Activated CD4-positive, alpha-beta T cell treated with anti-CD3 and anti-CD28 coated beads for 48 hours (primary cell): ENCODE results near the gene FAM53A.
"Not testable (repeated sequence)": the region's sequence is repeated elsewhere in the genome, so short reads cannot be mapped to it uniquely, and the experiment has no call there.

Source experiments
- DNase-seq: peaks from one replicate; pipeline ENCODE4 v3.0.0-alpha.2; 2020

FAM53A gene

DNA sequence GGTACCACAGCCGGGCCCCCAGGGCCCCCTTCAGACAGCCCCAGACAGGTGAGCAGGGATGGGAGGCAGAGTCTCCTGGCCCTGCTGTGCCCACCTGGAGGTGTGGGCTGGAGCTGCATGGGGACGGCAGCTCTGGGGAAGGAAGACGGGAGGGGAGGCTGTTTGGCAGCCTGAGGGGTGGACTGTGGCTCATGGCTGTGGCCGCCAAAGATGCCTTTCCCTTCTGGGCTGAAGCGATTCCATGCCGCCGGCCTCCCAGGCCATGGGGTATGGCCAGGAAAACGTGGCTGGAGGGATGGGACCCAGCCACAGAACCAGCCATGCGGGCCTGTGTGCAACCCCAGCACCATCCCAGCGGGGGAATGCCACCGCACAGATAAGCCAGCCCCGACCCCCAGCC, 65.7 kb downstream of the FAM53A start:
- DNase-seq, result no peak

GRCh38 chr4:1616557-1616930, 67.6 kb downstream of the FAM53A start:
- no peak for DNase-seq

DNA sequence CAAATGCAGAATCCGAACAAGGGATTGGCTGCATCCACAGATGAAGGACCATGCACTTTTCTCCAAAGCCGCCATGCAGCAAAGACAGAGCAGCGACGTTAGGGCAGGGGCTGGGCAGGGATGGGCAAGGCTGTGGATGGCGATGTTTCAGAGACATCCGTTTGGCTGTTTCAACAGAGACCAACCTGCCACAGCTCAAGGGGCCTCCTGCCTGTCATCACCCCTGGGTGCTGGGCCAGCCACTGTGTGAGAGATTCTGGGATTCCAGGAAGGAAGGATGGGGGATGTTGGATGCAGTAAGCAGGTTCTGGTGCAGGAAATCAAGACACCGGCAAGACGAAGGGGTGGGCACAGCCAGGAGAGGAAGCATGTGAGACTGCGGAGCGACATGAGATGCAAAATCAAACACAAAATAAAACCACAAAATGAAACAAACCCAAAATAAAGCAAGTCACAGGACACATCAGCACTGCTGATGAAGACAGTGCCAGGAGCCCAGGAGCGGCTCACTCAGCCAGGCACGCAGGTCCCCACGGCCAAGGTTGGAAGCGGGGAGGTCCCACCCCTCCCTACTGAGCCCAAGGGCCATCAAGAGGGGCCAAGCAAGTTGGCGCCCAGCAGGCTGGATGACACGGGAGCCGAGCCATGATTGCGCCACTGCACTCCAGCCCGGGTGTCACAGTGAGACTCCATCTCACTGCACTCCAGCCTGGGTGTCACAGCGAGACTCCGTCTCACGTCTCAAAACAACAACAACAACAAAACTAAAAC, 68.1 kb downstream of the FAM53A start:
- no peak for DNase-seq

GRCh38 chr4:1614854-1615595, 69.1 kb downstream of the FAM53A start:
- no peak for DNase-seq

DNA sequence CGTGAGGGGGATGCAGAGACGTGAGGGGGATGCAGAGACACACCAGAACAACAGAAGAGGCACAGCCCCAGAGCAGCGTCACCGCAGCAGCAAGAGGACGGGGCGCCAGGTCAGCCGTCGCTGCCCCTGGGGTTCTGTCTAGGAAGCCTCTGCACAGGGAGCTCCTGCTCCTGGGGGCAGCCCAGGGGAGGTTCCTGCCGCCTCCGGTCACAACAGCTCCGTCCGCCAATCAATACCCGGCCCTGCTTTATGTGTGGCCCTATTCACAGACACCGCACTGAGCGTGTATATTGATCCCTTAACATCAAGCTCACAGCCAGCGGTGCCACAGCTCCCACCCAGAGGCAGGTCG, 69.6 kb downstream of the FAM53A start:
- DNase-seq, result no peak

DNA sequence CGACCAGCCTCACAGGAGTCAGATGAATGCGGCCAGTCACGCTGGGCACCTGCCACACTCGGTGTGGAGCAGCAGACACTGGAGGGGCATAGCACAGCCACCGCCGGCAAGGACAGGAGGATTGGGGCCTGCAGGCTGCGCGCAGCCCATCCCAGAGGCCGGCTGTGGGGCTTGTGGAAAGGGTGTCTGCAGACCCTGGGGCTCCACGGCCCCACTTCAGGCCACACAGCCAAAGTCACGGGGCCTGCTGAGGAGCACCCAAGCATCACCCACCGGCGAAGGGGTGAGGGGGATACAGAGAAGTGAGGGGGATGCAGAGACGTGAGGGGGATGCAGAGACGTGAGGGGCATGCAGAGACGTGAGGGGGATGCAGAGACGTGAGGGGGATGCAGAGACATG, 70.1 kb downstream of the FAM53A start:
- DNase-seq, result no peak

GRCh38 chr4:1613099-1613495, 71.0 kb downstream of the FAM53A start:
- DNase-seq, result no peak

DNA sequence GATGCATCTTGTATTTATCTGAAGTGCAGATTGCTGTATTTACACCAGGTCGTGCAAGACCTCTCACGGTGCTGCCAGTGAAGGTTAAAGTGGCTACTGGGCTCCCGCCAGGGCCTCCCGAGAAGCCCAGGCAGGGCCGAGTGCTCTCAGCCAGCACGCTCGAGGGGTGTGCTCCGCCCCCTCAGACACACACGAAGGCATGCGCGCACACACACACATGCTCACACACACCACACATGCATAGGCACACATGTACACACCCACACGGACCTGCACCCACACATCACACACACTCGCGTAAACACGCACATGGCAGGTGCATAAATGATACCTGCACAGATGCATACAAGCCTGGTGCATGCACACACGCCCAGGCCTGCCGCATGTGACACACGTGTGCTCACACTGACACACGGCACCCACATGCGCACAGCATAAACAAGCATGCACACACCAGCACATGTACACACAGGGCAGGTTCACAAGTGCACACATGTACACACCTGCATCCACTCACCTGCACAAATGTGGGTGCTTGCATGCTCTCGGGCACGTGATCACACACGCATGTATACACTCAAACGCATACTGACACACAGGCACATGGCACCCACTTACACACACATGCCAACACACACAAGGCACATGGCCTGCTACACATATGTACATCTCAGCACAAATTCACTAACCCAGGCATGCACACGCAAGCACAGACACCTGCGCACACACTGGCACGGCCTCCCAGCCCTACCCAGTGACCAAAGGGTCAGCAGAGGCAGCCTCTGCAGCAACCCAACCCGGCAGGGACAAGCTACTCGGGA, 71.6 kb downstream of the FAM53A start:
- no peak for DNase-seq

DNA sequence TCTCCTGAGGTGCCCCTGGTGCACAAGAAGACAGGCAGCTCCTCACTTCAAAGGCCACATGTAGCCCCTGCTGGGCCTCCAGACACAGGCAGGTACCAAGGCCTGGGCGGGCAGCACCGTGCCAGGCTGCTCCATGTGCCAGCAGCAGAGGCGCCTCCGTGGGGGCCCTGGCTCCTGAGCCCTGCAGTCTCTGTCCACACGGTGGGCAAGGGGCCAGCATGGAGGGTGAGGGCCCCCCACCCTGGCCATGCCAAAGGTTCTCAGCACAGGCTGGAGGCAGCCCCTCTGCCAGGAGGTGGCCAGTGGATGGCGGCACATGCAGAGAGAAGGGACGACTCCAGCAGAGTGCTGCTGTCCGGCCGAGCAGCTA, 72.6 kb downstream of the FAM53A start:
- DNase-seq, result no peak

- no peak for DNase-seq
Observed at GRCh38 chr4:1610791-1611500, 73.2 kb downstream of the FAM53A start.

DNA sequence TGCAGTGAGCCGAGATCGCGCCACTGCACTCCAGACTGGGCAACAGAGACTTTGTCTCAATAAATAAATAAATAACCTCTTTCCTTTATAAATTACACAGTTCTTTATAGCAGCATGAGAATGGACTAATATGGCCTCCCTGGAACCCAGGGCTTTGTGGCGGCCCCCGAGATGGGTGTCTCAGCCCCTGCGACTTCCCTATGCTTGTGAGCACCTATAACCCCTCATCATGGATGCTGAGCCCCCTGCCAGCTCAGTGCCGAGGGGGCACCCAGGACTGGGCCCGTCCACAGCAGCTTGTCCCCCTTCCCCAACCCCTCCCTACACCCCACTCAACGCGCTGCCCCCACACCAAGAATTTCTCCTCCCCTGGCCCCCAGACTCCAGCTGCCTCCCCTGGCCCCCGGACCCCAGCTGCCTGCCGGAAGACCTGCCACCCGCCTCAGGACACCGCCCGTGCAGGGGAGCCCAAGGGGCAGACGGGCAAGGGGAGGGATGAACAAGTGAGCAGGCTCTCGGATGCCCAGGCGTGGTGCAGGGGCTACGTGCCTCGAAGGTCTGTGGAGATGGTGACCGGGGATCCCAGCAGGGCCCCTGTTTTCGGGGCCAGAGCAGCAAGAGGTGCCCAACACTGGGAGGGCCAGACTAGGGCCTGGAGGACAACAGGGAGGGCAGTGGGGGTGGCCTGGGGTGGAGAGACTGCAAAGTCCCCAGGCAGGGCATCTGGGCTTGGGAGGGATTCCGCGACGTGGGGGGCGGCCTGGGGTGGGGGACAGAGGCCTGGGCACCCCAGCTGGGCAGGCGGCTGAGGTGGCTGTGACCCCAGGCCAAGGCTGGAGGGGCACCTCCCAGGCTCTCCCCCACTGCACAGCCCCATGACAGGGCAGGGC, 74.0 kb downstream of the FAM53A start:
- no peak for DNase-seq

DNA sequence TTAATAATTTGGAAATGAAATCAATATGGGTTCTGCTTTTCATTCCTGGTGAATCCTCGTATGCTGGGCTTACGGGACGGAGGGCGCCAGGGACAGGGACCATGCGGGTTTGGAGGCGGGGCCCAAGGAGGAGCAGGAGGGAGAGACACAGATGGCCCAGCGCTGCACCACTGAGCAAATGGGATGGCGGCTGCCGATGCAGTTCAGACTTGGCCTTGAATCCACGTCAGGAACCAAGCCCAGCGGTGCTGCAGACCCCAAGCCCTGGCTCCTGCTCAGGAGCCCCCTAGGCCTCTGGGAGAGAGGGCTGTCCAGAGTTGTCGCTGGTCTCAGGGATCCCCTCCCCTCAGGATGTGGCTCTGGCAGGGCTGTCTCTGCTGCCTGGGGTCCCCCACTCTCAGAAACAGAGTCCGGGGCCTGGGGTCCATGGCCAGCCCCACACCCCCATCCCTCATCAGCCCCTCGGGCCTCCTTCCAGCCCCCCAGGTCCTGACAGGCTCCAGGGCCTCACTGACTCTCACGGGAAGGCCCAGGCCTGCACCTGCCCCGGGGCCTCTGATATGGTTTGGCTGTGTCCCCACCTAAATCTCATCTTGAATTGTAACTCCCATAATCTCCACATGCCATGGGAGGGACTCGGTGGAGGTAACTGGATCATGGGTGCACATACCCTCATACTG, 75.2 kb downstream of the FAM53A start:
- DNase-seq, result no peak

- no peak for DNase-seq
Observed at GRCh38 chr4:1608196-1608820, 75.8 kb downstream of the FAM53A start.

GRCh38 chr4:1607436-1608195, 76.5 kb downstream of the FAM53A start:
- not testable (repeated sequence) for DNase-seq

- peak; percentile 36 for DNase-seq
Observed at GRCh38 chr4:1604706-1605205, 79.4 kb downstream of the FAM53A start.

DNA sequence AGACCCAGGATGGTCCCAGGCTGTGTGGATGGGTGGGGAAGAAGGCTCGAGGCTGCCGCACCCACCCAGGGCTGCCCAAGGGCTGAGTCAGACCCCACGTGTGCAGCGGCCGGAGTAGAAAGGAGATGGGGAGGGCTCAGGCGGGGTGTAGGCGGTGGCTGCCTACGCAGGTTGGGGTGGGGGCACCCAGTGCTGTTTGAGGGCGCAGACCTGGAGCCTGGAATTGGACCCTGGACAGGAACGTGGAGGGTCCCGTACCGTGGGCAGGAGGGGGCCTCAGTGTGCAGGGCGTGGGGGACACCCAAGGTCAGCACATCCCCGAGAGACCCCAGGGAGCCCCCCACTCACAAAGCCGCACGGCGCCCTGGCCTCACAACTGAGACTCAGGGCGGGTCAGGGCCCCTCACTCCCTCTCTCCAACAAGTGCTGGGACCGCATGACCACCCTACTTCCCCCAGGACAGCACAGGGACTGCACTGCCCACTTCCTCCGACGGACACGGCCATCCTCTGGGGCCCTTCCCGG, 79.9 kb downstream of the FAM53A start:
- DNase-seq, result no peak

- no peak for DNase-seq
Observed at GRCh38 chr4:1603413-1604135, 80.5 kb downstream of the FAM53A start.

DNA sequence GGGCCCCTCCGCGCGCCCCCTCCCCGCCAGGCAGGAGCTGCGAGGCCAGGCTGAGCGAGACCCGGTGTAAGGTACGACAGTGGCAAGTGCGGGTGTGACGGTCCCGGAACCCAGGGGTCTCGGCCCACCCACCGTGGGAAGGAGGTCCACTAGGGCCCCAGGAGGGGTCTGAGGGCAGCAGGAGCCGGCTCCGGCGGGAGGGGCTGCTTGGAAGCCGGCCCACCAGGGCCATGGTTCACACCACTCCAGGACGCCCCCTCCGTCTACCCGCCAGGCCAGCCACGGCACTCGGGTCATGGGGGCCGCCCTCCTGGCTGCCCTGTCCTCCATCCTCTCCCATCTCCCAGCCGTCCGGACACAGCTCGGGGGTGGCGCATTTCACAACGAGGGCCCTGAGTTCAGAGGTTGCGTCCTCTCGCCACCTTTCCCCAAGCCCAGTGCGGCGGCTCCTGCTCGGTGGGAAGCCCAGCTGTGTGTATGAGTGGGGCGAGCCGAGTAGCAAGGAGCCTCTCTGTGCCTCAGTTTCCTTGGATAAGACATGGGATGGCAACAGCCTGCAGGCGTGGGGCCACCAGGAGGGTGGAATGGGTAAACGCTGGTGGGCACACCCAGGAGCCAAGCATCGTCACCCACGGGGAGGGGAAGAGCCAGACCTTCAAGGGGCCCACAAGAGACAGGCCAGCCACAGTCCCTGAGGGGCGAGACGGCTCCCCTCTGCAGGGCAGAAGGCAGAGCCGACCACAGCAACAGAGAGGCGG, 81.3 kb downstream of the FAM53A start:
- no peak for DNase-seq
